GM21390 (cell line): ENCODE results near the gene VAV1.
A peak's percentile ranks its signal among the peaks of the same experiment; 100 is the strongest.
"Not testable (repeated sequence)": the region's sequence is repeated elsewhere in the genome, so short reads cannot be mapped to it uniquely, and the experiment has no call there.

Source experiments
- ATAC-seq: cut with Tn5 transposase; IDR thresholded peaks from one replicate; pipeline ENCODE4 v1.9.1; 2021; ENCODE audit not compliant: unreplicated experiment

The VAV1 gene

GRCh38 chr19:6737284-6737872, 35.1 kb upstream of the VAV1 start, which contains the start of gene GPR108:
Gene GPR108 (minus strand): TSS chr19:6737580. CDS start chr19:6737576, 4 bp downstream.
- peak; percentile 52 for ATAC-seq

GRCh38 chr19:6737873-6738786, 34.4 kb upstream of the VAV1 start:
- no peak for ATAC-seq

DNA sequence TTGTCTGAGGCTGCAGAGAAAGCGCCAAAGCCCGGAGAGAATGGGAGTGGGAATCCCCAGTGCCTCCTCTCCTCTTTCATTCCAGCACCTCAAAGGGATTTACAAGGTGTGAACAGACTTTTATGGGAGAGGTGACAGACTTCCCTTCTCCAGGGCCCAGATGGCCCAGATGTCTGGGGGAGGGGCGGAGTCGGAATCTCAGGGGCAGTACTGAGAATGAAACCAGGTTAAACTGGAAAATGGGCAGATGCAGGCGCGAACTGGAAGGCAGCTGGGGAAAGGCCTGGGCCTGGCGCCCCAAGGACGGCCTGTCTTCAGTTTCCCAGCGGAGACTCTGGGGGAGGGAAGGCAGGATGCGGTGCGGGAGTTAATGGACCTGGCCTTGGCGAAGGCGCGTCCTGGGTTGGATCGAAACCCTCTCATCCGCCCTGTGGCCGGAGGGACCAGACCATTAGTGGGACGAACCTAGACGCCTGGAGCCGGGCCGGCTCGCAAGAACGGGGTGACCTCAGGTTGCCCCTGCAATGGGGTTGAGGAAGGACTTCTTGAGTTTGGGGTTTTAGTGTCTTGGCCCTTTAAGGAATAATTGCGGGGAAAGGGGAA, 33.6 kb upstream of the VAV1 start:
- ATAC-seq = no peak

GRCh38 chr19:6739390-6739882, 33.1 kb upstream of the VAV1 start, which contains the start of gene TRIP10:
Gene TRIP10 (plus strand): TSS chr19:6739680. CDS start chr19:6739762, 82 bp downstream.
- ATAC-seq = no peak

- ATAC-seq = no peak
Measured at GRCh38 chr19:6739883-6740588, 32.5 kb upstream of the VAV1 start.

GRCh38 chr19:6740589-6741343, 31.7 kb upstream of the VAV1 start:
- no peak for ATAC-seq

- ATAC-seq = no peak
Measured at GRCh38 chr19:6743066-6743465, 29.4 kb upstream of the VAV1 start.

DNA sequence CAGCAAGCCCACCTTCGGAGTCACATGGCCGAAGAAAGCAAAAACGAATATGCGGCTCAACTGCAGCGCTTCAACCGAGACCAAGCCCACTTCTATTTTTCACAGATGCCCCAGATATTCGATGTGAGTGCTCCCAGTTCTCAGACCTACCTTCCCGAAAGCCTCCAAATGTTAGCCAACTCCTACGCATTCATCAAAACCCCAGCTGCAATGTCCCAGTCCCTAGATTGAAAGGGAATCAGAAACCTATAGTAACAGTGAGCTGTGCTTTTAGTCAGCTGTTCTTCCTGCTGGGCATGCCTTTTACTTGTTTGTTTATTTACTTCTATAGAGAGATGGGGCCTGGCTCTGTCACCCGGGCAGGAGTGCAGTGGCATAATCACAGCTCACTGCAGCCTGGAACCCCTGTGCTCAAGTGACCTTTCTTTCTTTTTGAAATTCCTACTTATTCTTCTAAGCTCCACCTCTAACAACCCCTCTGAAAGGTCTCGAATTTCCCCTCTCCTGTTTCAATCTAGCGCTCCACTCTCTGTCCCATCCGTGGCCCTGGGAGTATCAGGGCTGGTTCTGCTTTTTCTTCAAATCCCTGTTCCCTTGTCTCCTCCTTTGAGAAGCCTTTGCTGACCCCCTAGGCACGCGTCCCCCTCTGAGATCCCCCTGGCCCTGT, 28.7 kb upstream of the VAV1 start:
- ATAC-seq = no peak

- no peak for ATAC-seq
Measured at GRCh38 chr19:6744381-6745301, 27.9 kb upstream of the VAV1 start.

- no peak for ATAC-seq
Measured at GRCh38 chr19:6745965-6746364, 26.5 kb upstream of the VAV1 start.

GRCh38 chr19:6748543-6748942, 24.0 kb upstream of the VAV1 start:
- not testable (repeated sequence) for ATAC-seq

- no peak for ATAC-seq
Measured at GRCh38 chr19:6750062-6750461, 22.4 kb upstream of the VAV1 start.

GRCh38 chr19:6751189-6751588, 21.3 kb upstream of the VAV1 start:
- no peak for ATAC-seq

DNA sequence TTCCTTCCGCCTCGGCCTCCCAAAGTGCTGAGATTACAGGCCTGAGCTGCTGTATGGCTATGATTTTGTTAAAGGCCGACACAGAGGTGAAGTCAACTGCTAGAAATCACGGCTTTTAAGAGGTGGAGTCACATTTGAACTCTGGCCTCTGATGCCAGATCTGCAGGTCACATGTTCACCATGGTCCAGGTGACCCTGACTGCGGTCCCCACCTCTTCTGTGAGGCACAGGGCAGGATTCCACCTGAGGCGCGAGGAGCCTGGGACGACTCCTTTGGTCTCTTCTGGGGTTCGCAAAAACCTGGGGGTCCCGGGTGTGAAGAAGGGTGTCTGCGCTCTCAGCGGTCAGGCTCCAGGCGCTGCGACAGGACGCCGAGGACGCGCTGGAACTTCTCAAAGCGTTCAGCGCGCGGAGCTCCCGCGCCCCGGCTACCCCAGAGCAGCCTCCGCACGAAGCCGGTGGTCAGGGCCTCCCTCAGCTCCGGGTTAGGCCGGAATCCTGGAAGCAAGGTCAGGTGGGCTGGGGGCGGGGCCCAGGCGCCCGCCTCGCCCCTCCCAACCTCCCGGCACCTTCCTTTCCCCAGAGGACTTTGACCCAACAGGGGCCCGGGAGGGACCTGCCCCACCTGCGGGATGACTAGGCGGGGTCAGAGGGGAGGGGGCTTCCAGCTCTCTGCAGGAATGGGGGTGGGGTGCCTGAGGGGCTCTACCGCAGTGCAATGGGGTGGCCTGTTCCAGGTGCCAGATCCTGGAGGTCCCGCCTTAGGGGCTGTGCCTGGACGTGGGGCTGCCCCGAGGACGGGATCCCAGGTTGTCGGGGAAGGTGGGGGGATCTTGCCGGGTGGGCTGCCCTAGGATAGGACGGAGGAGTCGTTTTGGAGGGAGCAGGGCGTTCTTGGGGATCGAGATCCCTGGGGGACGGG, 20.0 kb upstream of the VAV1 start:
- ATAC-seq = no peak

DNA sequence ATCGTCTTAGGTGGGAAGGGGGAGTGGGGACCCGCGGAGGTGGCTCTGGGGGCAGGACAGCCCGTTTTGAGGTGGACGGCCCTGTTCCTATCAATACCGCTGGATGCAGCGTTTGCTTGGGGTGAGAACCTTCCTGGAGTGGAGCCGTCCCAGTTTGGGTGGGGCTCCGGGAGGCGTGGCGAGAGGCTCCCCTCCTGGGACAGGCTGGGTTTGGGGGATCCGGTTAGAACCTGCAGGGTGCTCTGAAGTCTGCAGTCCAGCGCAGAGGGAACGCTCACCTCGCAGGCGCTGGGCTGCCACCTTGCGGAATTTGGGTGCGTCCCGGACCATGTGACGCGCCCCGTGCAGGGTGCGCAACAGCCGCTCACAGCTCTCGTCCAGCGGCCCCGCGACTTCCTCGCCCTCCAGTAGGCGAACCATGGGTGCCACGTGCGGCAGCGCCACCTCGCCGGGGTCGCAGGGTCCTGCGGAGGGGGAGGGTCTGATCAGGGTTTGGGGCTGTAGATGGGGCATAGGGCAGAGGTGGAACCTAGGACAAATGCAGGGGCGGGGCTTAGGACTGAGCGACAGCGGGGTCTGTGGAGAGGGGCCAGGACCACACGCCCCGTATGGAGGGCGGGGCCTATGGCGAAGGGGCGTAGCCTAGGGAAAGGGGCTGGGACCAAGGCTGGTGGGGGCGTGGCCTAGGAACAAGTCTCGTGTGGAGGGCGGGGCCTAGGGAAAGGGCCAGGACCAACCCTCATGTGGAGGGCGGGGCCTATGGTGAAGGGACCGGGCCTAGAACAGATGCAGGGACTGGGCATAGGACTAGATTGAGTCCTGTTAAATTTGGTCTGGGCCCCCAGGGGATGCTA, 19.1 kb upstream of the VAV1 start:
- ATAC-seq = peak; percentile 76

- no peak for ATAC-seq
Measured at GRCh38 chr19:6754136-6754535, 18.4 kb upstream of the VAV1 start.
